Measurements from ENCODE around the gene TRANK1.
A peak's percentile ranks its signal among the peaks of the same experiment; 100 is the strongest.
"Not testable (repeated sequence)": the region's sequence is repeated elsewhere in the genome, so short reads cannot be mapped to it uniquely, and the experiment has no call there.

The TRANK1 gene

GRCh38 chr3:36944641-36945270, at the start of gene TRANK1:
Gene TRANK1 (minus strand): TSS chr3:36945054. CDS start chr3:36944809, 245 bp downstream.
- DNase-seq (ENCODE audit: low read depth, low spot score): peak; percentile 46

GRCh38 chr3:36993326-36994283, 48.8 kb upstream of the TRANK1 start, which contains the start of gene MLH1:
Gene MLH1 (plus strand): TSS chr3:36993518. CDS start chr3:36993548, 30 bp downstream.
- DNase-seq (ENCODE audit: low read depth, low spot score): peak; percentile 100

DNA sequence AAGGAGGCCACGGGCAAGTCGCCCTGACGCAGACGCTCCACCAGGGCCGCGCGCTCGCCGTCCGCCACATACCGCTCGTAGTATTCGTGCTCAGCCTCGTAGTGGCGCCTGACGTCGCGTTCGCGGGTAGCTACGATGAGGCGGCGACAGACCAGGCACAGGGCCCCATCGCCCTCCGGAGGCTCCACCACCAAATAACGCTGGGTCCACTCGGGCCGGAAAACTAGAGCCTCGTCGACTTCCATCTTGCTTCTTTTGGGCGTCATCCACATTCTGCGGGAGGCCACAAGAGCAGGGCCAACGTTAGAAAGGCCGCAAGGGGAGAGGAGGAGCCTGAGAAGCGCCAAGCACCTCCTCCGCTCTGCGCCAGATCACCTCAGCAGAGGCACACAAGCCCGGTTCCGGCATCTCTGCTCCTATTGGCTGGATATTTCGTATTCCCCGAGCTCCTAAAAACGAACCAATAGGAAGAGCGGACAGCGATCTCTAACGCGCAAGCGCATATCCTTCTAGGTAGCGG, 48.0 kb upstream of the TRANK1 start, which contains the start of gene EPM2AIP1:
EPM2AIP1 (minus strand) TSS at position 326 of the 520 bp plus-strand sequence; CDS start at position 272, 54 bp downstream.
- DNase-seq (ENCODE audit: low read depth, low spot score): no peak

DNA sequence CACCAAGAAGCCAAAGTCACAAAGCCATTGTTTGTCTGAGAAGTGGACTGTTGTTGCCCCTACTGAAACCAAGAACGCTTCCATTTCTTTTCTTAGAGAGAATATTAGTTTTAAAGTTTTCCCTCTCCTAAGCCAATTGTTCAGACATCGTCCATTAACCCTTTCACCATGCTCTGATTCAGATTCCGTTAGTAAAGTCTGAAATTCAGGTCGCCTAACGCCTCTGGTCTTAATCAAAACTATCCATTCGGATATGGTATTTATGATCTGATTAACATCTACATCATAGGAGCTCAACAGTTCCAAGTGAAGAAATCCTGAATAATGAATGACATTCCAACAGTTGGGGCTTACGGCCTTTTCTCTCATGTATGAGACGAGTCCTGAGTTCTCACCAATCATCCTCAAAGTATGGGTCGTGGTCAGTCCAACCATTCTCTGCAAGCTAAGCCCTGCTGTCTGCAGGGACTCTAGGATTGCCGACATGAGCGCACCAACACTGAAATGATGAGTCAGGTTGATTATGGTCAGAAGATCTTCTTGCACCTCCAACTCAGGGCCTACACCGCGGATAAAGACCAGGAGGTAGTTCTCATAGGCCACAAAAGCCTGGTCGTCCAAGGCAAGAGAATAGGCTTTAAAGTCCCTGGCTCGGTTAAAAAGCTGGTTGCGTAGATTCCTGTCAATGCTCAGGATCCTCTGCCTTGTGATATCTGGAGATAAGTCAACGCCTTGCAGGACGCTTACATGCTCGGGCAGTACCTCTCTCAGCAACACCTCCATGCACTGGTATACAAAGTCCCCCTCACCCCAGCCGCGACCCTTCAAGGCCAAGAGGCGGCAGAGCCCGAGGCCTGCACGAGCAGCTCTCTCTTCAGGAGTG, 47.3 kb upstream of the TRANK1 start:
- DNase-seq (ENCODE audit: low read depth, low spot score): no peak

DNA sequence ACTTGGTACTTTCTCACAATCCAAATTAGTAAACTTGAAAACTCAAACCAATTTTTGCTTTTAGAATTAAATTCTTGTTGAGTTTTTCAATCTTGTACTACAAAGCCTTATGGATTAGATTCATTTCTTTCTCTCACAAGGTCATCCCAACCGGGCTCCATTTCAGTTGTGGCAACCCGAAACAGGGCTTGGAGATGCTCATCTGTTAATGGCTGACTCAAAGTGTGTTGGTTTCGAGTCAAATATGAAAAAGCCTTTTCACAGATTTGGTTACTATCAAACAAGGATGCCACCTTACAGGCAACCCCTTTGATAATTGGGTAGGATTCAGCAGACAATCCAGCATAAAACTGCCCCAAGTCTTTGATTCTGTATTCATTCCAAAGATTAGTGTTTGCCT, 46.3 kb upstream of the TRANK1 start:
- no peak for DNase-seq (ENCODE audit: low read depth, low spot score)

GRCh38 chr3:36989568-36989967, 44.7 kb upstream of the TRANK1 start:
- DNase-seq (ENCODE audit: low read depth, low spot score): no peak

DNA sequence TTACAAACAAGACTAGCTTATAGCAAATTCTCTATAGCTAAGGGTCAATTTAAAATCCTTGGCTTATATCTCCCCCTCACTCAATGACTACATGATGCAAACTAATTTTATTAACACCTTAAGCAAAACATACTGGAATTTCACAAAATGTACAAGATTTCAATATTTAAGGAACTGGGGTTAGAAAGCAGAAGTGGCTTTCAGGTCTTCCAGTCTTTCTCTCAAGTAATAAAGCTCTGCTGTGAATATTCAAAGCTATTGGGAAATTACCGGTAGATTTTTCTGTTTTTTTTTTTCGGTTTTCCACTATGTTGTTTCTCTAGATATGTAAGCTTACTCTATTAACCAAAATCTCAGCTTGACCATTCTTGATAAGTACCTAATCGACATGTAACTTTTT, 44.2 kb upstream of the TRANK1 start:
- no peak for DNase-seq (ENCODE audit: low read depth, low spot score)

GRCh38 chr3:36988356-36988755, 43.5 kb upstream of the TRANK1 start:
- no peak for DNase-seq (ENCODE audit: low read depth, low spot score)

GRCh38 chr3:36981006-36981405, 36.2 kb upstream of the TRANK1 start:
- DNase-seq (ENCODE audit: low read depth, low spot score): no peak

- DNase-seq (ENCODE audit: low read depth, low spot score): no peak
These were observed 28.3 kb upstream of the TRANK1 start for GRCh38 chr3:36973139-36973538.

DNA sequence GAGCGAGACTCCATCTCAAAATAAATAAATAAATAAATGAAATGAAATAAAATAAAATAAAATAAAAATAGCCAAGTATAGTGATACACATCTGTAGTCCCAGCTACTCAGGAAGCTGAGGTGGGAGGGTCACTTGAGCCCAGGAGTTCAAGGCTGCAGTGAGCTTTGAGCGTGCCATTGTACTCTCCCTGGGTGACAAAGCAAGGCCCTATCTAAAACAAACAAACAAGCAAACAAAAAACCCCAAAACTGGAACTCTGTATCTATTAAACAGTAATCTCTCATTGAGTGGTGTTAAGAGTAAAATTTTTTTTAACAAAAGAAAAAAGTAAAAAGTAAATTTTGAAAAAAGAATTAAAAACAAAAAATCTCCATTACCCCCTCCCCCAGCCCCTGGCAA, 27.3 kb upstream of the TRANK1 start:
- DNase-seq (ENCODE audit: low read depth, low spot score): no peak

GRCh38 chr3:36969540-36970432, 24.9 kb upstream of the TRANK1 start:
- DNase-seq (ENCODE audit: low read depth, low spot score): peak; percentile 84

DNA sequence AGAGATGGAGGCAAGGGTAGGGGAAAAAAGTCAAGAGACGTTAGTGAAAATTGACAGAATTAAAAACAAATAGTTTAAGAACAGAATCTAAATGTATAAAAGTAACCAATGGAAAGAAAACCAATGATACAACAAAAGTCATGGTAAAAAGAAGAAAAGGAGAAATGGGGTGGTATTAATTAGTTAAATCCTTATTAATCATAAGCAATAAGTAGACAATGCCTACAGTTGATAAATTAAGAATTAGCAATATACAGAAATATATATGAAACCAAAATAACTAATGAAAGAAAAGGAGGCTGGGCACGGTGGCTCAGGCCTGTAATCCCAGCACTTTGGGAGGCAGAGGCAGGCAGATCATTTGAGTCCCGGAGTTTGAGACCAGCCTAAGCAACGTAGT, 24.2 kb upstream of the TRANK1 start:
- DNase-seq (ENCODE audit: low read depth, low spot score): no peak

- DNase-seq (ENCODE audit: low read depth, low spot score): peak; percentile 91
These were observed 20.6 kb upstream of the TRANK1 start for GRCh38 chr3:36965440-36965839.

- no peak for DNase-seq (ENCODE audit: low read depth, low spot score)
These were observed 20.0 kb upstream of the TRANK1 start for GRCh38 chr3:36964817-36965216.

- DNase-seq (ENCODE audit: low read depth, low spot score): no peak
These were observed 19.5 kb upstream of the TRANK1 start for GRCh38 chr3:36964331-36964730.

DNA sequence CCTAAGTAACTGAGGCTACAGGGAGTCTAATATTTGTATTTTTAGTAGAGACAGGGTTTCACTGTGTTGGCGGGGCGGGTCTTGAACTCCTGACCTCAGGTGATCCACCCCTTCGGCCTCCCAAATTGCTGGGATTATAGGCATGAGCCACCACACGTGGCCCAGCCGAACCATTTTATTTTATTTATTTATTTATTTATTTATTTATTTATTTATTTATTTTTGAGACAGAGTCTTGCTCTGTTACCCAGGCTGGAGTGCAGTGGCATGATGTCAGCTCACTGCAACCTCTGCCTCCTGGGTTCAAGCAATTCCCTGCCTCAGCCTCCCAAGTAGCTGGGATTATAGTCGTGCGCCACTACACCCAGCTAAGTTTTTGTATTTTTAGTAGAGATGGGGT, 18.2 kb upstream of the TRANK1 start:
- not testable (repeated sequence) for DNase-seq (ENCODE audit: low read depth, low spot score)

DNA sequence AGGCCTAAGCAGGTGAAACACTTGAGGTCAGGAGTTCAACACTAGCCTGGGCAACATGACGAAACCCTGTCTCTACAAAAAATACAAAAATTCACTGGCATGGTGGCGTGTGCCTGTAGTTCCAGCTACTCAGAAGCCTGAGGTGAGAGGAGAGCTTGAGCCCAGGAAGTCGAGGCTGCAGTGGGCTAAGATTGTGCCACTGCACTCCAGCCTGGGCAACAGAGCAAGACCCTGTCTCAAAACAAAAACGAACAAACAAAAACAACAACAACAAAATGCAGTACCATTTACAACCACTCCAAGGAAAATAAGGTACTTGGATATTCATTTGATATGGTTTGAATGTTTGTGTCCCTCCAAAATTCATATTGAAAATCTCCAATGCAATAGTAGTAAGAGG, 15.6 kb upstream of the TRANK1 start:
- no peak for DNase-seq (ENCODE audit: low read depth, low spot score)

GRCh38 chr3:36959821-36960220, 15.0 kb upstream of the TRANK1 start:
- no peak for DNase-seq (ENCODE audit: low read depth, low spot score)
